Measurements from ENCODE around the gene BCDIN3D. TPM values are rescaled to one million over a fixed set of nuclear protein-coding genes. Genes with fewer than 3 reads are reported as not detected.

BCDIN3D gene
- total RNA-seq, 1 experiment from 2014 or later: 4.8 TPM

GRCh38 chr12:49887536-49888401 is 44.9 kb upstream of the BCDIN3D start:
- Histone ChIP-seq H3K27ac (ENCODE audit: low read length) (no peak overlapping the region), H3K4me3 (ENCODE audit: low read depth in 2 of 2, low read length in 2 of 2) (no peak overlapping the region), H3K36me3 (ENCODE audit: control insufficient read depth, insufficient read depth, low read length) (no peaks in the 10 kb centered on the region), H3K4me1 (ENCODE audit: control insufficient read depth, insufficient read depth, low read length) (0 out of 2 replicates have a peak, but pooled peaks cover 4% of the 10 kb centered on the region), H3K27me3 (ENCODE audit: control insufficient read depth, insufficient read depth, low read length) (no peaks in the 10 kb centered on the region), H3K9me3 (ENCODE audit: control insufficient read depth, insufficient read depth, low read depth, low read length) (no peaks in the 10 kb centered on the region)
- ATAC-seq (no peak), DNase-seq (ENCODE audit: low read depth, low spot score) (no peak)
- BruUV-seq (replicated peaks): no TSS peak
- ChIA-PET CTCF (no interaction called here), POLR2A (no interaction called here)
- TF ChIP-seq POLR2AphosphoS5 (IDR thresholded peaks at IDR 0.05; ENCODE audit: low read depth, low read length) (no peak), SIN3A (IDR thresholded peaks at IDR 0.05; ENCODE audit: borderline replicate concordance, insufficient read depth, low read depth, low read length) (no peak), REST (IDR thresholded peaks at IDR 0.05; ENCODE audit: insufficient read depth in 1 of 2, low read depth in 2 of 2, low read length in 1 of 2) (no peak), CTCF (IDR thresholded peaks at IDR 0.05) (no peak), TCF7L2 (IDR thresholded peaks at IDR 0.05; ENCODE audit: low read depth, low read length) (no peak)
- in situ Hi-C loops (cut with HindIII; ENCODE audit: low pct_unique_long_range_greater_than_20kb, low sequenced_read_pairs) (no loop called here), intact Hi-C loops (cut with micrococcal nuclease; ENCODE audit: unreplicated experiment) (no loop called here)

- intact Hi-C loops (cut with micrococcal nuclease; ENCODE audit: unreplicated experiment) (no loop called here), in situ Hi-C loops (cut with HindIII; ENCODE audit: low pct_unique_long_range_greater_than_20kb, low sequenced_read_pairs) (no loop called here)
- Histone ChIP-seq H3K9me3 (ENCODE audit: control insufficient read depth, insufficient read depth, low read depth, low read length) (no peaks in the 10 kb centered on the region), H3K4me3 (ENCODE audit: low read depth in 2 of 2, low read length in 2 of 2) (no peak overlapping the region), H3K27me3 (ENCODE audit: control insufficient read depth, insufficient read depth, low read length) (no peaks in the 10 kb centered on the region), H3K27ac (ENCODE audit: low read length) (no peak overlapping the region), H3K36me3 (ENCODE audit: control insufficient read depth, insufficient read depth, low read length) (no peaks in the 10 kb centered on the region), H3K4me1 (ENCODE audit: control insufficient read depth, insufficient read depth, low read length) (0 out of 2 replicates have a peak, but pooled peaks cover 4% of the 10 kb centered on the region)
- POLR2A ChIA-PET: interaction anchor here (0.6 kb wide), 1 partner anchor 121 kb away, joined by 3 read pairs; no protein-coding TSS in a partner anchor
- ATAC-seq: no peak
- DNase-seq (ENCODE audit: low read depth, low spot score): no peak
- no TSS peak for BruUV-seq (replicated peaks)
- TF ChIP-seq POLR2AphosphoS5 (IDR thresholded peaks at IDR 0.05; ENCODE audit: low read depth, low read length) (no peak), REST (IDR thresholded peaks at IDR 0.05; ENCODE audit: insufficient read depth in 1 of 2, low read depth in 2 of 2, low read length in 1 of 2) (no peak), SIN3A (IDR thresholded peaks at IDR 0.05; ENCODE audit: borderline replicate concordance, insufficient read depth, low read depth, low read length) (no peak), TCF7L2 (IDR thresholded peaks at IDR 0.05; ENCODE audit: low read depth, low read length) (no peak)
- CTCF ChIA-PET: no interaction called here
Observed at GRCh38 chr12:49887091-49887490, 44.2 kb upstream of the BCDIN3D start.

Measured in Panc1 (cell line).